Measurements from ENCODE around the gene TTC14. TPM values are rescaled to one million over a fixed set of nuclear protein-coding genes. Genes with fewer than 3 reads are reported as not detected.
"Not testable (repeated sequence)": the region's sequence is repeated elsewhere in the genome, so short reads cannot be mapped to it uniquely, and the experiment has no call there.

Gene TTC14, protein sequence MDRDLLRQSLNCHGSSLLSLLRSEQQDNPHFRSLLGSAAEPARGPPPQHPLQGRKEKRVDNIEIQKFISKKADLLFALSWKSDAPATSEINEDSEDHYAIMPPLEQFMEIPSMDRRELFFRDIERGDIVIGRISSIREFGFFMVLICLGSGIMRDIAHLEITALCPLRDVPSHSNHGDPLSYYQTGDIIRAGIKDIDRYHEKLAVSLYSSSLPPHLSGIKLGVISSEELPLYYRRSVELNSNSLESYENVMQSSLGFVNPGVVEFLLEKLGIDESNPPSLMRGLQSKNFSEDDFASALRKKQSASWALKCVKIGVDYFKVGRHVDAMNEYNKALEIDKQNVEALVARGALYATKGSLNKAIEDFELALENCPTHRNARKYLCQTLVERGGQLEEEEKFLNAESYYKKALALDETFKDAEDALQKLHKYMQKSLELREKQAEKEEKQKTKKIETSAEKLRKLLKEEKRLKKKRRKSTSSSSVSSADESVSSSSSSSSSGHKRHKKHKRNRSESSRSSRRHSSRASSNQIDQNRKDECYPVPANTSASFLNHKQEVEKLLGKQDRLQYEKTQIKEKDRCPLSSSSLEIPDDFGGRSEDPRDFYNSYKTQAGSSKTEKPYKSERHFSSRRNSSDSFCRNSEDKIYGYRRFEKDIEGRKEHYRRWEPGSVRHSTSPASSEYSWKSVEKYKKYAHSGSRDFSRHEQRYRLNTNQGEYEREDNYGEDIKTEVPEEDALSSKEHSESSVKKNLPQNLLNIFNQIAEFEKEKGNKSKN
- total RNA-seq: 74.3 TPM

- peak; percentile 94 for DNase-seq (ENCODE audit: low spot score)
Measured at GRCh38 chr3:180601688-180602666, at the start of gene TTC14. TTC14 (plus strand) TSS chr3:180602163; CDS start chr3:180602262, 99 bp downstream.

- no peak for DNase-seq (ENCODE audit: low spot score)
Measured at GRCh38 chr3:180563406-180563805, 38.6 kb upstream of the TTC14 start.

GRCh38 chr3:180564676-180565075 lies 37.3 kb upstream of the TTC14 start:
- no peak for DNase-seq (ENCODE audit: low spot score)

DNA sequence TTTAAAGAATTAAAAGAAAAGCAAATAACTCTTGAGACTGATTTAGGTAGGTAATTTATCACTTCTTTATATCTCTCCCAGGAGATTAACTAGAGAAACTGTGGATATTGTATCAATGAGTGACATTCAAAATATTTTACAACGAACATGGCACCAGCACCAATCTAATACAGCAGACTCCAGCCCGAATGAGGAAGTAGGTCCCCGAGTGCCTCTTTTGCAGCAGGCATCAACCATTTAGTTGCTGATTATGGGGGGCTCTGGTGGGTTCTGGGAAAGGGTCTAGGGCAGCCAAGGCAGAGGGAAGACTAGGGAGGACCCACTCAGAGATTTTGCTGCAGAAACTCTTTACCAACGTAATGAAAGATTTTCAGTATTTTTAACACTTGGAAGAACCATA lies 31.7 kb upstream of the TTC14 start:
- DNase-seq (ENCODE audit: low spot score): no peak

DNA sequence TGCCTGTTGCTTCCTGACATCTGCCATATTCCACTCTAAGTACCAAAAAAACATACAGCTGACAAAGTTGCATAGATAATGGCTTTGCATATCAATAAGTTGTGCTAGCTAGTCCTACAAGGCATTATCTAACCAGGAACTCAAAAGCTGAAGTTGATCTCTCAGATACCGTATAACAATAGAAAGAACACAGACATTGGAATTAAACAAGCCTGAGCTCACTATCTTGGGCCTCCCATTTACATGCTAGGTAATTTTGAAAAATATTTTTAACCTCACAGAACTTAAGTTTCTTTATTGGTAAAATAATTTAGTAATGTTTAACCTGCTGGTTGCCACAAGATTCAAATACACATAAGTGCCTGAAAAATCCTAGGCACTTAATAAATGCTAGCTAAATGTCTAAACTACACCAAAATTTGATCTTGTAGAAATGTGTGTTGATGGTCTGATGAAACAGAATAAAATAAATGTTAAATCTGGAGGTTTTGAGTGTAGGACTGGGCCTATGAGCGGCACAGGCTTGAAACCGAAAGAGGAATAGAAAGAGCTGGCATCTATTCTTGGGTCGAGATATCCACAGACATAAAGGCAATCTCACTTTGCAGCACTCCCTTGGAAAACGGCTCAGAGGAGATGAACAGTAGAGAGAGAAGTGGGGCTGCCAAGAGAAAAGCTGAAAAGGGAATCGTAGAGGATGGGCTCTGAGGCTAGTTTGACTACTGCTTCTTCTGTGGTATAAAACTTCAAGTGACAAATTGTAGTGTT lies 29.9 kb upstream of the TTC14 start:
- no peak for DNase-seq (ENCODE audit: low spot score)

DNA sequence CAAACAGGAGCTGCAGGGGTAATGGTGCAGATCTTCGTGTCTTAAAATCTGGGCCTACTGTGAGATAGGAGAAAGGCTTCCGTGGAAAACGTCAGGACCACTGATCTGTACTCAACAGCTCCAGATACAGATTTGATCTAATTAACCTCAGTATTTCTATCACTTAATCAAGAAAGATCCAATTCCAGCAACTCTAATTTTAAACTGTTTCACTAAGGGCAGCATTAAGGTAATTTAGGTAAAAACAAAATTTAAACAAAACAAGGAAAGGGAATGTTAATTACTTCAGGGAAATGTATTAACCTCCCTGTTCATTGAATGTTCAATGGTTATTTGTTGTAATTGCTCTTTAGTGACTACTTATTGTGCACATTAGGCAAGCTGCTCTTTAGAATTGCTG lies 26.4 kb upstream of the TTC14 start:
- DNase-seq (ENCODE audit: low spot score): no peak

- DNase-seq (ENCODE audit: low spot score): no peak
Measured at GRCh38 chr3:180580934-180581333, 21.0 kb upstream of the TTC14 start.

- no peak for DNase-seq (ENCODE audit: low spot score)
Measured at GRCh38 chr3:180590396-180590795, 11.6 kb upstream of the TTC14 start.

GRCh38 chr3:180593631-180594030 lies 8.3 kb upstream of the TTC14 start:
- DNase-seq (ENCODE audit: low spot score): not testable (repeated sequence)

DNA sequence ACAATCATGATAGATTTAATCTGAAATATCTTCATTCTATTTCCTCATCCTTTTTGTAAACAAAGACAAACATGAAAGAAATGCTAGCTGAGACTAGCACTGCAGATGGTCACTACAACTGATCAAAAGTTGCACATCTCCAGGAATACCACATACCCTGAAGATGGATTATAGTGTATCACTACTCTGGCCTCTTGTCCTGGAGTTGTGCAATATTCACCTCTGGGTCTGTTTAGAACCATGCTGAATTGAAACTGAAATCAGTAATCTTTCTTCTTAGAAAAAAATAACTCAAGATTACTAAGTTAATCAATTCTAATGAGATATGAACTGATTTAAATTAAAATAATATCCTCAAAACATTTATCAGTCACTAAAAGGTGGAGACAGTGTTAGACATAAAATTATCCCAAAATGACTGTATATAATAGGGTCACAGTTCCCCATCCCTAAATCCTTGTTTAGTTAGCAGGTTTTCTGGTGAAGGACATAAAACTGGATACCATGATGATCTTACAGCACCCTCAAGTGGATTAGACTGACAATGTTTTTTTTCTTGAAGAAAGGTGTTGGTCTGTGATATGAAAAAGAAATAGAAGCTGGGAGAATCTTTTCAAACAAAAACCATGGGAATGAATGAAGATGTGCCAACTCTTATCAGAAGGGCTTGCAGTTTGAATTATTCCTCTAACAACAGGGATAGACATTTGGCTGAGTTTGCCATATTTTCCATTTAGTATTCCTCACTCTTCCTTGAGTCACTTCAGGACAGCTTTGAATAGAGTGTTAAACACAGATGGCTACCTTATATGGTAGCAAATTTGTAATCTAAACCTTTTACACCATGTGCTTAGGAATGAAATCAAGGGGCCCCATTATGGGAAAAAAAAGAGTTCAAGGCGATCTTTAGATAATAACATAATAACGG lies 7.1 kb upstream of the TTC14 start:
- no peak for DNase-seq (ENCODE audit: low spot score)

DNA sequence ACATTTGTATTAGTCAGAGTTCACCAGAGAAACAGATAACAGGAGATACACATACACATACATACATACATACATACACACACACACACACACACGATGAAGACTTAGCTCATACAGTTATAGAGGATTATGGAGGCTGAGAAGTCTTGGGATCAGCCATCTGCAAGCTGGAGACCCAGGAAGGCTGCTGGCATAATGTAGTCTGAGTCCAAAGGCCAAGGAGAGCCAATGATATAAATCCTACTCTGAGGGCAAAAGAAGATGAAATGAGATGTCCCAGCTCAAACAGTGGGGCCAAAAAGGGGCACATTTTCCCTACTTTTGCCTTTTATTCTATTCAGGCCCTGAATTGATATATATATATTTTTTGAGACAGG lies 6.4 kb upstream of the TTC14 start:
- no peak for DNase-seq (ENCODE audit: low spot score)

GRCh38 chr3:180600473-180600872 lies 1.5 kb upstream of the TTC14 start:
- DNase-seq (ENCODE audit: low spot score): no peak

- no peak for DNase-seq (ENCODE audit: low spot score)
Measured at GRCh38 chr3:180611006-180611405, 9.0 kb downstream of the TTC14 start.

GRCh38 chr3:180612364-180612763 lies 10.4 kb downstream of the TTC14 start:
- no peak for DNase-seq (ENCODE audit: low spot score)

GRCh38 chr3:180615954-180616353 lies 14.0 kb downstream of the TTC14 start:
- no peak for DNase-seq (ENCODE audit: low spot score)

DNA sequence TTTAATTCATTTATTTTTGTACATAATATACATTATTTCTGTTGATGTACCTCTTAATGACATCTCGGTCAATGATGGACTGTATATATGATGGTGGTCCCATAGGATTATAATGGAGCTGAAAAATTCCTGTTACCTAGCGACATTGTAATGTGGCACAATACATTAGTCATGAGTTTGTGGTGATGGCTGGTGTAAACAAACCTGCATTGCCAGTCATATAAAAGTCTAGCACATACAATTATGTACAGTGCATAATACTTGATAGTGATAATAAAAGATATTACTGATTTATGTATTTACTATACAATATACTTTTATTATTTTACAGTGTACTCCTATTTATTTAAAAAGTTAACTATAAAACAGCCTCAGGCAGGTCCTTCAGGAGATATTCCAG lies 15.1 kb downstream of the TTC14 start:
- no peak for DNase-seq (ENCODE audit: low spot score)

DNA sequence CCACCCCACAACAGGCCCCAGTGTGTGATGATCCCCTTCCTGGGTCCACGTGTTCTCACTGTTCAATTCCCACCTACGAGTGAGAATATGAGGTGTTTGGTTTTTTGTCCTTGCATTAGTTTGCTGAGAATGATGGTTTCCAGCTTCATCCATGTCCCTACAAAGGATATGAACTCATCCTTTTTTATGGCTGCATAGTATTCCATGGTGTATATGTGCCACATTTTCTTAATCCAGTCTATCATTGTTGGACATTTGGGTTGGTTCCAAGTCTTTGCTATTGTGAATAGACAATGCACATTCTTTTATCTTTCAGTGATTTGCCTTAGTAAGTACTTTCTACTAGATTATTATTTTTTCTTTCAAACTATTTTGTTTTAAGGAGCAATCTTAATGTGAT lies 16.6 kb downstream of the TTC14 start:
- not testable (repeated sequence) for DNase-seq (ENCODE audit: low spot score)

- no peak for DNase-seq (ENCODE audit: low spot score)
Measured at GRCh38 chr3:180619723-180620122, 17.8 kb downstream of the TTC14 start.

DNA sequence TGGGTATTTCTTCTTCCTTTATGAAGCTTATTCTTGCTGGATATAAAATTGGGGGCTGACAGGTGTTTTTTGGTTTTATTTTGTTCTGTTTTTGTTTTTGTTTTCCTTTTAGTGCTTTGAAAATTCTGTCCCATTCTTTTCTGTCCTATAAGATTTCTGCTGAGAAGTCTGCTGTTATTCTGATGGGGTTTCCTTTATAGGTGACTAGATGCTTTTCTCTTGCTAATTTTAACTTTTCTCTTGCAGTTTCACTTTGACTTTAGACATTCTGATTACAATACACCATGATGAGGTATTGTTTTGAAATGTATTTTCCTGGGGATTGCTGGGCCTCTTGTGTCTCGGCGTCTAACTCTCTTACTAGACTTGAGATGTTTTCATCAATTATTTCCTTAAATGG lies 22.8 kb downstream of the TTC14 start:
- DNase-seq (ENCODE audit: low spot score): no peak

GRCh38 chr3:180626844-180627243 lies 24.9 kb downstream of the TTC14 start:
- DNase-seq (ENCODE audit: low spot score): no peak
